Measurements from ENCODE around the gene FHL1.

FHL1 gene

DNA sequence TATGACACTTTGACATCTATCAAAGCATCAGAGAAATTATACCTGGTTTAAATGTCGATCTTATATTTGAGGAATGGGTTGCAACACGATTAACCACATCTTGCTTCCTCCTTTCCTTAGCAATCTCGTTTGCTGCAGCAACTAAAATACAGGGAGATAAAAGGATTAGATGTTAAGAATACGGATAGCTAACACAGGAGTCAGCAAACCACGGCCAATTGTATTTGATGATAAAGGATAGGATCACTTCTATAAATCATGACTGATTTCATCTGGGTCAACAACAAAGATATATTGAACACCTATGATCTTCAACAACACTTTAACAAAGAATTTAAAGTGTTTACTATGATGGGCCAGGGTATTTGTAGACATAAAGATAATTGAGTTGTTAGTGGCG is 98.9 kb downstream of the FHL1 start:
- Histone ChIP-seq H3K79me2 (ENCODE audit: low read length) (peaks cover 18% of the 10 kb centered on the region), H3K27me3 (ENCODE audit: low read depth, low read length) (no peaks in the 10 kb centered on the region), H3K9me3 (ENCODE audit: insufficient read depth, low read length) (no peaks in the 10 kb centered on the region), H3K36me3 (replicated peaks; ENCODE audit: low read depth, low read length) (peaks cover 6% of the 10 kb centered on the region), H3K4me2 (ENCODE audit: low read length) (no peak overlapping the region), H2AFZ (ENCODE audit: low read depth, low read length) (no peak overlapping the region), H3K27ac (ENCODE audit: low read length) (no peak overlapping the region), H3K4me3 (ENCODE audit: low read length) (no peak overlapping the region), H4K20me1 (ENCODE audit: insufficient read depth, low read length) (no peaks in the 10 kb centered on the region), H3K9ac (ENCODE audit: low read length) (no peak overlapping the region), H3K4me1 (ENCODE audit: low read length) (peaks cover 6% of the 10 kb centered on the region; the same call in 1 of the 2 replicates)
- no peak for TF ChIP-seq CTCF (IDR thresholded peaks at IDR 0.05; ENCODE audit: low read depth, low read length)
- TF ChIP-seq EZH2phosphoT487 (IDR thresholded peaks at IDR 0.05; ENCODE audit: low read depth) = no peak

- H3K4me2 ChIP-seq (ENCODE audit: low read length) = peak overlapping the region; percentile 81
- H3K27ac ChIP-seq (ENCODE audit: low read length) = 0 out of 2 replicates have a peak overlapping the region, but pooled peaks have one; percentile 19
- no peaks in the 10 kb centered on the region for H3K9me3 ChIP-seq (ENCODE audit: insufficient read depth, low read length)
- peaks cover 18% of the 10 kb centered on the region for H3K79me2 ChIP-seq (ENCODE audit: low read length)
- peaks cover 6% of the 10 kb centered on the region; the same call in 1 of the 2 replicates for H3K4me1 ChIP-seq (ENCODE audit: low read length)
- TF ChIP-seq CTCF (IDR thresholded peaks at IDR 0.05; ENCODE audit: low read depth, low read length) (no peak), EZH2phosphoT487 (IDR thresholded peaks at IDR 0.05; ENCODE audit: low read depth) (no peak)
- H3K36me3 ChIP-seq (replicated peaks; ENCODE audit: low read depth, low read length) = no peaks in the 10 kb centered on the region
- no peaks in the 10 kb centered on the region for H4K20me1 ChIP-seq (ENCODE audit: insufficient read depth, low read length)
- H3K4me3 ChIP-seq (ENCODE audit: low read length) = peak overlapping the region; percentile 83
- H2AFZ ChIP-seq (ENCODE audit: low read depth, low read length) = peak overlapping the region; percentile 93
- no peaks in the 10 kb centered on the region for H3K27me3 ChIP-seq (ENCODE audit: low read depth, low read length)
- peak overlapping the region; percentile 87 for H3K9ac ChIP-seq (ENCODE audit: low read length)
These were observed 103.1 kb downstream of the FHL1 start for GRCh38 chrX:136250191-136251040.

DNA sequence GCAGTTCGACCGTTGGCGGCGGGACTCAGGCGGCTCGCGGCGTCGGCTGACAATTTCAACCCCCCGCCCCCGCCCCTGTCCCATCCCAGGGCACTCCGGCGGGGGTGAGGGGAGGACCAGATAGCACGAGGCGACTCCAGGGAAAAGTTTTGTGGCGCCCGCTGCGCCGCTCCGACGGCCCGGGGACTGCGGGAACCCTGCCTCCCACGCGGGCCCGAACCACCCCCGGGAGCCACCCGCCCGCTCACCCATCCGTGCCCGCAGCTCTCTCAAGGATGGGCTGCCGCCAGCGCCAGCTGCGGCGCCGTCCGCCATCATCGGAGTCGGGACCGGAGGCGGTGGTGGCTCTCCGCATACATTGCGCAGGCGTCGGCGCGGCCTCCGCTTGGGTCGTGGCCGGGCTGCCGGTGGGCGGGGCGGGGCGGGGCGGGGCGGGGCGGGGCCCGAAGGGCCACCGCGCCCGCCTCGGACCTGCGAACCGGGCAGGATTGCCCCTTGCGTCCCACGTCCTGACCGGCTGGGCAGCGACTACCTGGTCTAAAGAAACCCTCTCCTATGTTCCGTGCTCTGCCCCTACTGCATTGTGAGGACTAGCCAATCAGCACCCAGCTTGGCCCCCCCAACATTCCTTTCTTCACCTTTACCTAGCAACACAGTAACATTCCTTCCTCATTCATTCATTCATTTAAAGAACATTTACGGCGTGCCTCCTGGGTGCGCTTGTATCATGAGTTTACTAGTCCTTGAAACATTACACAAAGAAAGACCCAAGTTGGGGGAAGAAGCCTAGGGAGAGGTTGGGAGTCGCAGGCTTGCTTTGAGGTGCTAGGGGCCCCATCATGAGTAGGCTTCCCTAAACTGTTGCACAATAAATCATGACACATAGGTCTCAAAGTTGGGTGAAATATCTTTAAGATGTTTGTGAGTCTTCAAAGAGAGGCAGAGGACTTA is 104.0 kb downstream of the FHL1 start, which contains the start of gene MAP7D3:
TSS of gene MAP7D3 (minus strand) at position 360 of the 951 bp plus-strand sequence. CDS start at position 318, 42 bp downstream.
- TF ChIP-seq CTCF (IDR thresholded peaks at IDR 0.05; ENCODE audit: low read depth, low read length) = no peak
- TF ChIP-seq EZH2phosphoT487 (IDR thresholded peaks at IDR 0.05; ENCODE audit: low read depth) = no peak
- Histone ChIP-seq H3K9ac (ENCODE audit: low read length) (peak within 1 kb of the TSS; percentile 87), H3K4me1 (ENCODE audit: low read length) (peaks cover 6% of the 10 kb centered on the region; the same call in 1 of the 2 replicates), H3K27me3 (ENCODE audit: low read depth, low read length) (no peaks in the 10 kb centered on the region), H4K20me1 (ENCODE audit: insufficient read depth, low read length) (no peaks in the 10 kb centered on the region), H3K36me3 (replicated peaks; ENCODE audit: low read depth, low read length) (no peaks in the 10 kb centered on the region), H3K9me3 (ENCODE audit: insufficient read depth, low read length) (no peaks in the 10 kb centered on the region), H3K4me3 (ENCODE audit: low read length) (peak within 1 kb of the TSS; percentile 83), H3K4me2 (ENCODE audit: low read length) (peak within 1 kb of the TSS; percentile 81), H3K27ac (ENCODE audit: low read length) (0 out of 2 replicates have a peak within 1 kb of the TSS, but pooled peaks have one; percentile 19), H2AFZ (ENCODE audit: low read depth, low read length) (peak within 1 kb of the TSS; percentile 93), H3K79me2 (ENCODE audit: low read length) (peaks cover 18% of the 10 kb centered on the region)
